ENCODE measurements around the gene CTIF.

CTIF gene

DNA sequence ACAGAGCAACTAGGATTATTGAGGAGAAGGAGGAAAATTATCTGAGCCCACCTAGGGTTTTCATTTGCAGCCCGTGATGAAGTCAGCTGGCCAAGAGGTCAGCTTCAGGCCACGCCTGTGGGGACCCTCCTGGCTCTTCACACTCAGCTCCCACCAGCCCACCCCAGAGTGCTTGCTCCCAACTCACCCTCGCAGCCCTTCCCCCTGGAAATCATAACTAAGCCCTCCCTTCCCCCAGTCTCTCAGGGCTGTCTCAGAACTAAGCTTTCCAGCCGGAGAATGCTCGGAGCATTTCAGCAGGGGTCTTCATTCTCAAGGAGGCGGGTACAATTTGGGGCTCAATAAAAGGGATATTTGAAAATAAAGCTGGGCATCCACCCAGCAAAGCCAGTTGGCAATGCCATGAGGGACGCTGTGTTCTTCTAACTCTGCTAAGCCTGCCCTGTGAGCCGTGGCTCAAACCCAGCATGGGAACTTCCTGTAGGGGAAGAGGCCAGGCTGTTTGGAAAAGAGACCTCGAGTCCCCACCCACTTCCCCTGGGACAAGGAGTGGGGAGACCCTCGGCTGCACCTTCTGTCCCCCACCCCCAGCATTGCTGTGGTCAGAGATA, 194.9 kb downstream of the CTIF start:
- H3K27me3 ChIP-seq (ENCODE audit: control insufficient read depth in 1 of 2, insufficient read depth in 2 of 2, low read length in 2 of 2): no peaks in the 10 kb centered on the region
- H3K36me3 ChIP-seq (ENCODE audit: control insufficient read depth in 2 of 2, insufficient read depth in 2 of 2, low read length in 2 of 2): peaks cover 0 to 4% of the 10 kb centered on the region in 2 donors
- no peak overlapping the region for H3K4me3 ChIP-seq (ENCODE audit: low read length in 2 of 2)
- H3K9ac ChIP-seq (ENCODE audit: low read length in 2 of 2): no peak overlapping the region
- H3K9me3 ChIP-seq (ENCODE audit: control insufficient read depth in 2 of 2, low read length in 2 of 2): no peaks in the 10 kb centered on the region
- H3K4me1 ChIP-seq (ENCODE audit: control insufficient read depth, insufficient read depth, low read length): peaks cover 7% of the 10 kb centered on the region
- no peak overlapping the region for H3K27ac ChIP-seq (ENCODE audit: low read length)

DNA sequence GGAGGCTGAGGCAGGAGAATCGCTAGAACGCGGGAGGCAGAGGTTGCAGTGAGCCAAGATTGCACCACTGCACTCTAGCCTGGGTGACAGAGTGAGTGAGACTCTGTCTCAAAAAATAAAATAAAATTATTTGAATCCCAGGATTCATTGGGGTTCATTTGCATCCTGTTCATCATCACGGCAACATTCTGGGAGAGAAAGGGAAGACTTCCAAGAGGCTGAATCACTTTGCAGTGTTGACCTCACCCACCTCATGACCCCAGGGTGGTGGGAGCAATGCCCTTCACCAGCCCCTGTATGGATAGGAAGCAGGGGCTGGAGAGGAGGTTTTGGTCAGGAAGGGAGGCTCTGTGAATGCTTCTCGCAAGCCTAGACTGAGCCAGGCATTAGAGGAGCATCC, 195.6 kb downstream of the CTIF start:
- Histone ChIP-seq H3K27me3 (ENCODE audit: control insufficient read depth in 1 of 2, insufficient read depth in 2 of 2, low read length in 2 of 2) (no peaks in the 10 kb centered on the region), H3K9ac (ENCODE audit: low read length in 2 of 2) (no peak overlapping the region), H3K27ac (ENCODE audit: low read length) (no peak overlapping the region), H3K9me3 (ENCODE audit: control insufficient read depth in 2 of 2, low read length in 2 of 2) (no peaks in the 10 kb centered on the region), H3K4me3 (ENCODE audit: low read length in 2 of 2) (no peak overlapping the region), H3K36me3 (ENCODE audit: control insufficient read depth in 2 of 2, insufficient read depth in 2 of 2, low read length in 2 of 2) (peaks cover 0 to 4% of the 10 kb centered on the region in 2 donors), H3K4me1 (ENCODE audit: control insufficient read depth, insufficient read depth, low read length) (peaks cover 10% of the 10 kb centered on the region)

DNA sequence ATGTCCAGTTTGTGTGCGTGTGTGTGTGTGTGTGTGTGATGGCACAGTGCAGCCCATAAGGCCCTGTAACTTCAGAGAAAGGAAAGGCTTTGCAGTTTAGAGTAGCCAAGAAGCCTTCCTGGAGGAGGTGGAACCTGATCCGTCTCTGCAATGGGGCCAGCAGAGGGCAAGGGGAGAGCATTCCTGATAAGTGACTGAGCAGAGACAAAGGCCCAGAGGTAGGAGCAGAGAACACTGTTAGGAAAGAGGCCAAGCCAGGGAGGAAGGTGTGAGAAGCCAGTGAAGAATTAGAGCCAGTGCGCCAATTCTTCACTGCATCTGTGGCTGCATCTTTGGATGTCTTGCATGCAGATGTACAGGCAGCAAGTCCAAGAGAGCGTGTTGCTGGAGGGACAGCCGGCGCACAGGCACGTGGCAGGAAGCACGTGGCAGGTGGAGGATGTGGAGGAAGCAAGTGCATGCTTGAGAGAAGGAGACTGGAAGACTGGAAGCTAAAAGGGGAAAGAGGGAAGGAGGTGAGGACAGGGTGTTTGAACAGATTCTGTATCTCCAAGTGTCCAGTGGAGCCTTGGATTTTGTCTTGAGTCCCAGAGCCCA, 196.3 kb downstream of the CTIF start:
- Histone ChIP-seq H3K9ac (ENCODE audit: low read length in 2 of 2) (no peak overlapping the region), H3K27me3 (ENCODE audit: control insufficient read depth in 1 of 2, insufficient read depth in 2 of 2, low read length in 2 of 2) (no peaks in the 10 kb centered on the region), H3K9me3 (ENCODE audit: control insufficient read depth in 2 of 2, low read length in 2 of 2) (no peaks in the 10 kb centered on the region), H3K27ac (ENCODE audit: low read length) (no peak overlapping the region), H3K4me1 (ENCODE audit: control insufficient read depth, insufficient read depth, low read length) (peaks cover 15% of the 10 kb centered on the region), H3K4me3 (ENCODE audit: low read length in 2 of 2) (no peak overlapping the region), H3K36me3 (ENCODE audit: control insufficient read depth in 2 of 2, insufficient read depth in 2 of 2, low read length in 2 of 2) (peaks cover 0 to 4% of the 10 kb centered on the region in 2 donors)

DNA sequence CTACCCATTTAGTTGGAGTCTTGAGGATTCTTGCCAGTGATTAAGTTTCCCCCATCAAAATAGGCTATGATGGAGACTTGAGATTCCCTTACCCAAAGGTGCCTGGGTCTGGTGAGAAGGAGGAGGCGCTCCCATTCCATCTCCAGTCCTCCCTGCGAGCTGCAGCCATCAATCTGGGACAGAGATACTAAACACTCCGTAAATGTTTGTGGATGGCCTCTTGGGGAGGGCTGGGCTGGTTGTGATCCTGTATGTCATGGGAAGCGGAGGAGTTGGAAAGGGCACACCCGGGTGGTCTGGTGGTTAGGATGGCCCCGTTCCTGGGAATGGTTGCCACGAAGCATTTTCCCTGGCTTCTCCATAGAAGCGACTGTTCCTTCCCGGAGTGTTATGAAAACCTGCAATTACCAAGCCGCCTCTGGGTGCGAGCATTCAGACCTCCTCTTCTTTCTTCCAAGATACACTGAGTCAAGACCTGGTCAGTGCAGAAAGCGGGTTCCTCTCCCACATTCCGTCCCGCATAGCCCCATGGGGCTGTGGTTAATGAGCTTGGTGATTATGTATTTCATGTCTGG, 196.9 kb downstream of the CTIF start:
- peaks cover 0 to 4% of the 10 kb centered on the region in 2 donors for H3K36me3 ChIP-seq (ENCODE audit: control insufficient read depth in 2 of 2, insufficient read depth in 2 of 2, low read length in 2 of 2)
- peaks cover 17% of the 10 kb centered on the region for H3K4me1 ChIP-seq (ENCODE audit: control insufficient read depth, insufficient read depth, low read length)
- no peaks in the 10 kb centered on the region for H3K9me3 ChIP-seq (ENCODE audit: control insufficient read depth in 2 of 2, low read length in 2 of 2)
- no peak overlapping the region for H3K4me3 ChIP-seq (ENCODE audit: low read length in 2 of 2)
- H3K27me3 ChIP-seq (ENCODE audit: control insufficient read depth in 1 of 2, insufficient read depth in 2 of 2, low read length in 2 of 2): no peaks in the 10 kb centered on the region
- no peak overlapping the region for H3K9ac ChIP-seq (ENCODE audit: low read length in 2 of 2)
- no peak overlapping the region for H3K27ac ChIP-seq (ENCODE audit: low read length)

DNA sequence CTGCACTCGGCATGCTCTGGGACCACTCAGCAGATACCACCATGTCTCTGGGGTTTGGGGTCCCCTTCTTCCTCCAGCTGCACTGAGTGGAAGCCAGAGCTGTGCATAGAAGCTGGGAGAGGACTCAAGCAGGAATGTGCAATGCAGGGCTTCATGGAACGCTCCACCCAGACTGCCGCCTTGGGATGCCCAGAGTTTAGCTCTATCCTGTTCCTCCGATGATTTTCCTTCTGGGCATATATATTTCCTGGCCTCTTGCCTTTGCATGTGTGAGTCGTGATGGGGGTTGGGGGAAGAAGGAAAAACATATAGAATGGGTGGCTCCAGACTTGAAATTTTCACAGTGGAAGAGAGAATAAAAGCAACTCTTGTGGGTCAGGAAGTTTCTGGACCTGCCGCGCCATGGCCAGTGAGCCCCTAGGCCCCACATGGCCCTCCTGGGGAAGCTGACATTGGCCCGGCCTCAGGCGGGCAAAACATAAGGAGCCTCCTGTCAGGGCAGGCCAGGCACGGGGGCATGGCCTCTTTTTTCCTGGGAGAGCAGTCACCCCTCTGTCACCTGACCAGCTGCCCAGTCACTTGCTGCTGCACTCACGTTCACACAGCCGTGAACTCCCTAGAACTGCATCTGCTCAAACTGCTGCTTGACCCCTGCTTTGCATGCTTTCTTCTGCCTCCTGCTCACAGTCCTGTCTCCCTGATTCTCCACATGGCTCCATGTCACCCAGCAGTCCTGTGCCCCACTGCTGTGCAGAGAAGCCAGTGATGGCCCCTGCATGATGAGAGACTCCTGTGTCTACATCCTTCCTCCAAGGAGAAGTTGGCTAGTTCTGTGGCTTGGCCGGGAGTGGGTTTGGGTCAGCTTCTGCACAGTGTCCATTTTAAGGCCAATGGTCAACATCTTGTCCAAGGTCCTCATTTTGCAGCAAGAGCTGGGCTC, 197.8 kb downstream of the CTIF start:
- Histone ChIP-seq H3K4me1 (ENCODE audit: control insufficient read depth, insufficient read depth, low read length) (peaks cover 17% of the 10 kb centered on the region), H3K36me3 (ENCODE audit: control insufficient read depth in 2 of 2, insufficient read depth in 2 of 2, low read length in 2 of 2) (peaks cover 0 to 4% of the 10 kb centered on the region in 2 donors), H3K27me3 (ENCODE audit: control insufficient read depth in 1 of 2, insufficient read depth in 2 of 2, low read length in 2 of 2) (no peaks in the 10 kb centered on the region), H3K9ac (ENCODE audit: low read length in 2 of 2) (no peak overlapping the region), H3K4me3 (ENCODE audit: low read length in 2 of 2) (no peak overlapping the region), H3K27ac (ENCODE audit: low read length) (no peak overlapping the region), H3K9me3 (ENCODE audit: control insufficient read depth in 2 of 2, low read length in 2 of 2) (no peaks in the 10 kb centered on the region)

DNA sequence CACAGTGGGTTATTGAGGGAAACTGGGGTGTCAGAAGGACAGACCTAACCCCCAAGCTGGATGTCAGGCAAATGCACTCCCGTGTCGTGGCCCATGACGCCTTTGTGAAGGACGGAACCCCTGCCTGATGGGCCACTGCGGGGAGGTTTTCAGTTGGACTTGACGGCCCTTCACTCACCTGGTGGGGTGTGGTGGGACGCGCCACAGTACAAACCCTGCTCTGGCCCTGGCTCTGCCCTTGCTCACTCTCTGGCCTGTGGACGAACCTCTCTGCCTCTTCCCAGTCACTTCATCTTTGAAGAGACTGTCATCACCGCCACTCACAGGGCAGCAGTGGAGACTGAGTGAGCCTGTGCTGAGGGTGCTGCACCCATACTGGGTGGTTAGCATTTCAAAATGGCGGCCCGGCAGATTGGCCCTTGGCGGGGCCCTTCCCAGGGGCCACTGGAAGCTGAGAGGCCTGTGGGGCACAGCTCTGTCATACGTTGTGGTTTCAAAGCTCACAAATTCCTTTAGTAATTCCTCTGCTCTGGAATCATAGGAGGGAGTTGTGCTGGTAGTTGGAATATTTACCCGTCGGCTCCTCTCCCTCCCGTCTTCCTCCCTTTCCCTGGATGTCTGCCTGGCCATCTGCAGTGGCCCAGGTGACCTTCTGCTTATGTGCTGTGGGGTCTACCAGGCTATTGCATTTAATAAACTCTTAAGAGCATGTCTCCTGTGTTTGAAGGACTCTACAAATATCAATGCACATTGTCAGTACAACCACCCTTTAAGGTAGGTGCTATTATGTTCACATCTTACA, 200.6 kb downstream of the CTIF start:
- Histone ChIP-seq H3K4me1 (ENCODE audit: control insufficient read depth, insufficient read depth, low read length) (peaks cover 27% of the 10 kb centered on the region), H3K4me3 (ENCODE audit: low read length in 2 of 2) (no peak overlapping the region), H3K36me3 (ENCODE audit: control insufficient read depth in 2 of 2, insufficient read depth in 2 of 2, low read length in 2 of 2) (no peaks in the 10 kb centered on the region), H3K9me3 (ENCODE audit: control insufficient read depth in 2 of 2, low read length in 2 of 2) (no peaks in the 10 kb centered on the region), H3K27me3 (ENCODE audit: control insufficient read depth in 1 of 2, insufficient read depth in 2 of 2, low read length in 2 of 2) (no peaks in the 10 kb centered on the region), H3K9ac (ENCODE audit: low read length in 2 of 2) (no peak overlapping the region), H3K27ac (ENCODE audit: low read length) (no peak overlapping the region)

DNA sequence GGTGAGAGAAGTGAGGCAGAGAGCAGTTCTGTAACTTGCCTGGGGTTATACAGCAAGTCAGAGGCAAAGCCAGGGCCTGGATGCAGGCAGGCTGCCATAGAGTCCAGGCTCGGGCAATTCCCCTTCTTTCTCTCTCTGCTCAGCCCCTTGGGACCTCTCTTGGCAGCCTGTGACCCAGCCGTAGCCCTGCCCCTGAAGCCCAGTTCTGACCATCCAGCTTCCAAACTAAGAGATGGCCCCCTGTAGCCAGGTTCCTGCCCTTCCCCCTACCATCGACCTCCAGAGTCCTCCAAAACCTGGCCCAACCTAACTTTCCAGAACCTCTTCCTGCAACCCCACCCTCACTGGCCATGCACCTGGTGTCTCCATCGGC, 201.2 kb downstream of the CTIF start:
- no peak overlapping the region for H3K9ac ChIP-seq (ENCODE audit: low read length in 2 of 2)
- H3K27ac ChIP-seq (ENCODE audit: low read length): no peak overlapping the region
- H3K4me3 ChIP-seq (ENCODE audit: low read length in 2 of 2): no peak overlapping the region
- H3K36me3 ChIP-seq (ENCODE audit: control insufficient read depth in 2 of 2, insufficient read depth in 2 of 2, low read length in 2 of 2): no peaks in the 10 kb centered on the region
- H3K4me1 ChIP-seq (ENCODE audit: control insufficient read depth, insufficient read depth, low read length): peaks cover 27% of the 10 kb centered on the region
- H3K27me3 ChIP-seq (ENCODE audit: control insufficient read depth in 1 of 2, insufficient read depth in 2 of 2, low read length in 2 of 2): no peaks in the 10 kb centered on the region
- H3K9me3 ChIP-seq (ENCODE audit: control insufficient read depth in 2 of 2, low read length in 2 of 2): no peaks in the 10 kb centered on the region

DNA sequence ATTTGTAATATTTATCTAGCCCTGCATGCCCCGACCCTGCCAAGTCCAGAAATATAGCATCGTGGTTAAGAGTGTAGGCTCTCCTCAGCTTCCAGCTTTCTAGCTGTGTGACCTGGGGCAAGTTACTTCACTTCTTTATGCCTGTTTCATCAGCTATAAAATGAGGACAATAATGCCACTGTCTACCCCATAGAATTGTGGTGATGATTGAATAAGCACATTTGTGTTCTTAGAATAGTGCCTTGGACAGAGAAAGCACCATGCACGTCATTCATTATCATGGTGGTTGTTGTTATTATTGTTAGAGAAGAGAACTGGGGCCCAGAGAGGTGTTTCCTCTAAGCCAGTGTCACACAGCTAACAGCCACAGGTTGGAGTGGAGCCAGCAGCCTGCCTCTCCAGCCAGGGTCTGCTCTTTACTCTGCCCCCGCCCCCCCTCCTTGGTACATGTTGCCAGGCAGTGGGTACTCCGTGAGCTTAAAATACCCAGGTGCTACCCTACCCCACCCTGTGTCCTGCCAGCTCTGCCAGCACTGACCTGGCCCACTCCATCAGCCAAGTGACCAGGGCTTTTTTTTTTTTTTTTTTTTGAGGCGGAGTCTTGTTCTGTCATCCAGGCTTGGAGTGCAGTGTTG, 202.1 kb downstream of the CTIF start:
- Histone ChIP-seq H3K27ac (ENCODE audit: low read length) (no peak overlapping the region), H3K9ac (ENCODE audit: low read length in 2 of 2) (no peak overlapping the region)

DNA sequence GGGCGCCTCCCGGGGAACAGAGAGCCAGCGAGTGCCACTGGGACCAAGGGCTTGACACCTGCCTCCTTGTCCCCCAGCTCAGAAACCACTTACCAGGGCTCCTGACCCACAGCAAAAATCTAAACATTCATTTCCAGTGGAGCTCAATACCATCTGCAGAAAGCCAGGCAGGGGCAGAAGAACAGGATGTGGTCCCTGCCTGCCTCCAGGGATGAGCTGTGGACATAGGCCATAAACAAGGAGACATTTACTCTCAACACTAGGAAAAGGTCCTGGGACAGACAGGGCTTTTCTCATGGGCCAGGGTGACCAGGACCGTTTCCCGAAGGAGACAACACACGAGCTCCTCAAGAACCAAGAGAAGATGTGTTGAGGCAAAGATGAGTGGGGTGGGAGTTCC, 203.0 kb downstream of the CTIF start:
- H3K4me3 ChIP-seq (ENCODE audit: low read length in 2 of 2): no peak overlapping the region
- no peaks in the 10 kb centered on the region for H3K27me3 ChIP-seq (ENCODE audit: control insufficient read depth in 1 of 2, insufficient read depth in 2 of 2, low read length in 2 of 2)
- no peaks in the 10 kb centered on the region for H3K36me3 ChIP-seq (ENCODE audit: control insufficient read depth in 2 of 2, insufficient read depth in 2 of 2, low read length in 2 of 2)
- H3K4me1 ChIP-seq (ENCODE audit: control insufficient read depth, insufficient read depth, low read length): peaks cover 23% of the 10 kb centered on the region
- no peak overlapping the region for H3K9ac ChIP-seq (ENCODE audit: low read length in 2 of 2)
- no peak overlapping the region for H3K27ac ChIP-seq (ENCODE audit: low read length)
- no peaks in the 10 kb centered on the region for H3K9me3 ChIP-seq (ENCODE audit: control insufficient read depth in 2 of 2, low read length in 2 of 2)

More for the DNA sequence above, 202.1 kb downstream of the CTIF start:
- H3K36me3 ChIP-seq (ENCODE audit: control insufficient read depth in 2 of 2, insufficient read depth in 2 of 2, low read length in 2 of 2): no peaks in the 10 kb centered on the region
- H3K4me3 ChIP-seq (ENCODE audit: low read length in 2 of 2): no peak overlapping the region
- H3K4me1 ChIP-seq (ENCODE audit: control insufficient read depth, insufficient read depth, low read length): peaks cover 23% of the 10 kb centered on the region
- no peaks in the 10 kb centered on the region for H3K27me3 ChIP-seq (ENCODE audit: control insufficient read depth in 1 of 2, insufficient read depth in 2 of 2, low read length in 2 of 2)
- H3K9me3 ChIP-seq (ENCODE audit: control insufficient read depth in 2 of 2, low read length in 2 of 2): no peaks in the 10 kb centered on the region

DNA sequence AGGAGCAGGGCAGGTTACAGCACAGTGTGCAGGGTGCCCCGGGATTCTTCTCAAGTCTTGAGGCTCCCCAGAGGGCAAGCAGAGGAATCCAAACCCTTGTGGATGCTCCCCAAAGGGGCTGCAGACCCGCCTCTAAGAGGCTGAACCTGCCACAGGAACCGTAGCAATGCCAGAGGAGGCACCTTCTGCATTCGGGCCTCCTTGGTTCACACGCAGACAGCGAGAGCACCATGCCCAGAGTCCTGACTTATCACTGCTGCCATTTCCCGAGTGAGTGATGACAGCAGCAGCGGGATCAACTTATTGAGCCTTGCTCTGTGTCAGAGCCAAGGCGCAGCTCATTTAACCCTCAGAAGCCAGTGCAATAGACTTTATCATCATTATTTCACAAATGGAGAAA, 203.5 kb downstream of the CTIF start:
- H3K27ac ChIP-seq (ENCODE audit: low read length): no peak overlapping the region
- peaks cover 23% of the 10 kb centered on the region for H3K4me1 ChIP-seq (ENCODE audit: control insufficient read depth, insufficient read depth, low read length)

More for the DNA sequence above, 203.5 kb downstream of the CTIF start:
- no peaks in the 10 kb centered on the region for H3K36me3 ChIP-seq (ENCODE audit: control insufficient read depth in 2 of 2, insufficient read depth in 2 of 2, low read length in 2 of 2)
- no peak overlapping the region for H3K9ac ChIP-seq (ENCODE audit: low read length in 2 of 2)
- H3K4me3 ChIP-seq (ENCODE audit: low read length in 2 of 2): no peak overlapping the region
- H3K27me3 ChIP-seq (ENCODE audit: control insufficient read depth in 1 of 2, insufficient read depth in 2 of 2, low read length in 2 of 2): no peaks in the 10 kb centered on the region
- H3K9me3 ChIP-seq (ENCODE audit: control insufficient read depth in 2 of 2, low read length in 2 of 2): no peaks in the 10 kb centered on the region

Measured in stomach smooth muscle (tissue), 2 donors.